ENCODE measurements around the gene CCDC92.

Gene CCDC92

GRCh38 chr12:123907726-123908476, 64.7 kb downstream of the CCDC92 start:
- H3K4me3 ChIP-seq (ENCODE audit: low read length) = no peak overlapping the region
- DNase-seq (ENCODE audit: low read depth) = peak; percentile 27
- TF ChIP-seq, protein P1, sequence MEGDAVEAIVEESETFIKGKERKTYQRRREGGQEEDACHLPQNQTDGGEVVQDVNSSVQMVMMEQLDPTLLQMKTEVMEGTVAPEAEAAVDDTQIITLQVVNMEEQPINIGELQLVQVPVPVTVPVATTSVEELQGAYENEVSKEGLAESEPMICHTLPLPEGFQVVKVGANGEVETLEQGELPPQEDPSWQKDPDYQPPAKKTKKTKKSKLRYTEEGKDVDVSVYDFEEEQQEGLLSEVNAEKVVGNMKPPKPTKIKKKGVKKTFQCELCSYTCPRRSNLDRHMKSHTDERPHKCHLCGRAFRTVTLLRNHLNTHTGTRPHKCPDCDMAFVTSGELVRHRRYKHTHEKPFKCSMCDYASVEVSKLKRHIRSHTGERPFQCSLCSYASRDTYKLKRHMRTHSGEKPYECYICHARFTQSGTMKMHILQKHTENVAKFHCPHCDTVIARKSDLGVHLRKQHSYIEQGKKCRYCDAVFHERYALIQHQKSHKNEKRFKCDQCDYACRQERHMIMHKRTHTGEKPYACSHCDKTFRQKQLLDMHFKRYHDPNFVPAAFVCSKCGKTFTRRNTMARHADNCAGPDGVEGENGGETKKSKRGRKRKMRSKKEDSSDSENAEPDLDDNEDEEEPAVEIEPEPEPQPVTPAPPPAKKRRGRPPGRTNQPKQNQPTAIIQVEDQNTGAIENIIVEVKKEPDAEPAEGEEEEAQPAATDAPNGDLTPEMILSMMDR (conservative IDR thresholded peaks at IDR 0.05; ENCODE audit: low read length) = no peak

DNA sequence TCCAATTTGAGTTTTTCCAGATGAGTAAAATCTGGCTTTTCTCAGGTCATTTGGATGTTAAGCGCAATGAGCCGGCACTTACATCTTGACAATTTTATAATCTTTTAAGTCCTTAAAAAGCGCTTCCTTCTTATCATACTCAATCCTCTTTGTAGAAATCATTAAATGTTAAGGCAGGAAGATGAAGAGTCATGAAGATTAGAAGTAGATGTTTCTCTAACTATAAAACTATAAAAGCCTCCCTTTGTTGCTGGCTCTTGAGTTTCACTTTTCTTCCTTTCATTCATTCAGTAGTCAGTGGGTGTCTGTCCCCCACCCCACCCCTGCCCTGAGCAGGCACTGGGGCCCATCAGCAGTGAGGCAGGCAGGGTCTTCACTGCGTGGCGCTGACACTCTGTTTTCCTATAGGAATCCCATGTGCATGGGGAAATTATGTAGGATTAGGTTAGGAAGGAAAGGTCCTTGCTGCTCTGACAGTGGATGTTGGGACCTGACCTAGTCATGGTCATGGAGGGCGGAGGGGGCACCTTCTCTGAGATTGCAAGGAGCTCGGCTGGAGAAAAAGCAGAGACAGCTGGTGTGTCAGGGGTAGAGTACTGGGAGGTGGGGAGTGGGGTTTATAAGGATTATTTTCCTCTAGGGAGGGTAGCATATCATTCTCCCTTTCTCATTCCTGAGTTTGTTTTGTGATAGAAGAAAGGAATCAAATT, 65.8 kb downstream of the CCDC92 start:
- H3K4me3 ChIP-seq (ENCODE audit: low read length) = no peak overlapping the region
- TF ChIP-seq, protein P1 (conservative IDR thresholded peaks at IDR 0.05; ENCODE audit: low read length) = no peak
- no peak for DNase-seq (ENCODE audit: low read depth)

DNA sequence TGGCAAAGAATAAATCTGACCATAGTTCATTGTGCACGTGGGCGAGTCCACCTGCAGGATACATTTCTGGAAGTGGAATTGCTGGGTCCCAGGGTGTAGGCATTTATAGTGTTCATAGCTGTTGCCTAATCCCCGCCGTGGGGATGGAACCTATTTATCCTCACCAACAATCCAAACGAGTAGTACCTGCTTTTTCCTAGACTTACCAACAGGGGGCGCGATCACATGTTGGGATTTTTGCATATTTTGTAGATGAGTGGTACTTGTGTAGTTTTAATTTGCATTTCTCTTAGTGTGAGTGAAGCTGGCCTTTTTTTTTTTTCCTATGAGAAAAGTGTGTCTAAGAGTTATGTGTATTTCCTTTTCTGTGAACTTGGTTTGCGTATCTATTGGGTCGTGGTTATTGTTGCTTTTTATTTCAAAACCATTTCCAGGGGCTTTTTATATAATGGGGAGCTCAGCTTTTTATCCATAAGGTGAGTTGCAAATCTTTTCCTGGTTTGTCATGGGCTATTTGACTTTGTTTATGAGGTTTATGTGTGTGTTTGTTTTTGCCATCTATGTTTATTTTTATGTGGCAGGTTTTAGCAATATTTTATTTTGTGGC, 67.2 kb downstream of the CCDC92 start:
- DNase-seq (ENCODE audit: low read depth) = peak; percentile 85
- TF ChIP-seq, protein P1 (conservative IDR thresholded peaks at IDR 0.05; ENCODE audit: low read length) = peak; percentile 81
- no peak overlapping the region for H3K4me3 ChIP-seq (ENCODE audit: low read length)

- H3K4me3 ChIP-seq (ENCODE audit: low read length) = no peak overlapping the region
- TF ChIP-seq, protein P1 (conservative IDR thresholded peaks at IDR 0.05; ENCODE audit: low read length) = no peak
- no peak for DNase-seq (ENCODE audit: low read depth)
Measured at GRCh38 chr12:123903301-123904065, 69.1 kb downstream of the CCDC92 start.

- DNase-seq (ENCODE audit: low read depth) = no peak
- H3K4me3 ChIP-seq (ENCODE audit: low read length) = no peak overlapping the region
- TF ChIP-seq, protein P1 (conservative IDR thresholded peaks at IDR 0.05; ENCODE audit: low read length) = no peak
Measured at GRCh38 chr12:123902821-123903220, 69.8 kb downstream of the CCDC92 start.

- TF ChIP-seq, protein P1 (conservative IDR thresholded peaks at IDR 0.05; ENCODE audit: low read length) = no peak
- DNase-seq (ENCODE audit: low read depth) = no peak
- no peak overlapping the region for H3K4me3 ChIP-seq (ENCODE audit: low read length)
Measured at GRCh38 chr12:123900871-123901376, 71.7 kb downstream of the CCDC92 start.
